Common myeloid progenitor, CD34-positive (primary cell): ENCODE measurements around the gene KLF3.

Experiments used
- CTCF ChIA-PET: fragments of 350-600 bp; sonication (Branson Sonifier 250); formaldehyde crosslinking; loops from one replicate; lab custom pipeline; 2021; ENCODE audit warnings: antibody characterized with exemption; lab: Charles Lee
- POLR2A ChIA-PET: fragments of 350-600 bp; sonication (Branson Sonifier 250); formaldehyde crosslinking; loops from one replicate; lab custom pipeline; 2021; ENCODE audit warnings: antibody characterized with exemption; lab: Charles Lee
- DNase-seq, 3 donors: peaks; one replicate each; pipeline versions ENCODE4 v3.0.0 to v3.0.0-alpha.2; 2013
- H3K27ac ChIP-seq, 2 experiments: 1 replicate in 1 of 2; 2 replicates in 1 of 2; pipeline ENCODE4 v1.7.0; 2013; ENCODE audit warnings: inconsistent platforms in 2 of 2, low read length in 2 of 2, mild to moderate bottlenecking in 2 of 2, low read depth in 1 of 2, moderate library complexity in 1 of 2; ENCODE audit not compliant: severe bottlenecking in 2 of 2, insufficient read depth in 1 of 2, poor library complexity in 1 of 2
- H3K27me3 ChIP-seq, 5 experiments: replicated peaks in 2 of 5; 1 replicate in 3 of 5; 2 replicates in 2 of 5; pipeline versions ENCODE4 v1.6.1 to v1.7.0; 2013; ENCODE audit warnings: low read length in 4 of 5, mild to moderate bottlenecking in 2 of 5, moderate library complexity in 2 of 5, inconsistent platforms in 1 of 5; ENCODE audit not compliant: insufficient read depth in 5 of 5, control insufficient read depth in 4 of 5
- H3K36me3 ChIP-seq, 4 experiments: 1 replicate in 2 of 4; 2 replicates in 2 of 4; pipeline versions ENCODE4 v1.6.1 to v1.7.0; 2013; ENCODE audit warnings: low read length in 3 of 4, control low read depth in 1 of 4, mild to moderate bottlenecking in 1 of 4; ENCODE audit not compliant: control insufficient read depth in 4 of 4, insufficient read depth in 4 of 4
- H3K4me1 ChIP-seq, 4 experiments: 1 replicate in 3 of 4; 2 replicates in 1 of 4; pipeline versions ENCODE4 v1.6.1 to v1.7.1; 2013; ENCODE audit warnings: low read length in 3 of 4, mild to moderate bottlenecking in 3 of 4, control low read depth in 1 of 4, inconsistent platforms in 1 of 4, moderate library complexity in 1 of 4; ENCODE audit not compliant: control insufficient read depth in 4 of 4, insufficient read depth in 4 of 4; ENCODE audit errors: control extremely low read depth in 1 of 4
- H3K4me3 ChIP-seq, 7 experiments: 1 replicate in 4 of 7; 2 replicates in 3 of 7; pipeline versions ENCODE4 v1.5.1 to v1.7.0; 2013; ENCODE audit warnings: mild to moderate bottlenecking in 7 of 7, low read length in 6 of 7, moderate library complexity in 6 of 7, inconsistent platforms in 2 of 7, low read depth in 2 of 7, control low read depth in 1 of 7; ENCODE audit not compliant: insufficient read depth in 4 of 7, control insufficient read depth in 1 of 7; ENCODE audit errors: extremely low read depth in 1 of 7
- H3K9me3 ChIP-seq, 5 experiments: 1 replicate in 4 of 5; 2 replicates in 1 of 5; pipeline versions ENCODE4 v1.6.1 to v1.7.1; 2013; ENCODE audit warnings: low read length in 4 of 5, mild to moderate bottlenecking in 2 of 5, inconsistent platforms in 1 of 5, low read depth in 1 of 5, moderate library complexity in 1 of 5; ENCODE audit not compliant: control insufficient read depth in 4 of 5, insufficient read depth in 2 of 5; ENCODE audit errors: control extremely low read depth in 1 of 5
- WGBS: methylation state at CpG from one replicate; pipeline ENCODE4 v1.1.5; 2013; ENCODE audit not compliant: insufficient coverage; 5-methylcytosine and 5-hydroxymethylcytosine counted together

Gene KLF3

DNA sequence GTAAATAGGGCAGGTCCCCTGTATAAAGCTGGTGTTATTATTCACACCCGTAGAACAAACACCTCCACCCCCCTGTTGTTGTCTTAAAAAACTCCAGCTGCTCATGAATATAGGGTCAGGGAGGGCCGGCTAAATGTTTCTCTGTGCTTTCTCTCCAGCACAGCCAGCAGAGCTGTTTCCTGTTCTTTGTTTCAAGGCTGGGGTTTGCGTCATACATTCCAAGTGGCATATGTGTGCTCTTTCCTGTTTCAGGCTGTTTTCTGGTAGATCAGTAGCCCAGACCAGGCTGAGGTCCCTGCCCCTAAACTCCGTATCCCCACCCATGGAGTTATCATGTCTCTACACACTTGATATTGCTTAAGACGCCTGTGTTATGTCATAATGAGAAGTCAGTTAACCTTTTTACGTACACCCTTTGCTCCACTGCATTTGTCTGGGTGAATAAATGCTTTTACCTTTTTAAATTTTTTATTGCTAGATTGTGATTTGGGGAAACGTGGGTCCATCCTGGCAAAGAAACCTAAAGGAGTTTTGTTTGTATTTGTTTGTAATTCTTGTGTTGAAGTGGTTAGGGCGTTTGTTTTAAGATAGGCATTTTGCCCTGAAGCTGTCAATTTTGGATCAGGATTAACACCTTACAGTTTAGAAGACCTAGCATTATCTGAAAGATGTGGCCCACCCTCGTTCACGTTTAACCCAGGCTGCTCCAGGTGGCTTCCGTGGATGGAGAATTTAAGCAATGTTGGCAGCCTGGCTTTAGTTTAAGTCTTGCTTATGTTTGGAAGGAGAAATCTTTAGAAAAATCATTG is 3.3 kb downstream of the KLF3 start:
- Histone ChIP-seq H3K27me3 (no peaks in the 10 kb centered on the region), H3K27ac (peak overlapping the region; percentile 81 to 93), H3K36me3 (no peaks in the 10 kb centered on the region), H3K4me3 (peak overlapping the region in 6 of 7 experiments; percentile 37 to 89 (median 85)), H3K4me1 (peaks cover 53 to 76% (median 68%) of the 10 kb centered on the region in 4 experiments), H3K9me3 (no peaks in the 10 kb centered on the region)
- CTCF ChIA-PET = interaction anchor here (1.2 to 4.6 kb wide), 5 partner anchors 8 to 436 kb away, joined by 3 to 30 read pairs (median 7); no protein-coding TSS in a partner anchor
- POLR2A ChIA-PET = interaction anchor here (0.6 to 1.5 kb wide), 3 partner anchors 45 to 576 kb away, joined by 3 read pairs; no protein-coding TSS in a partner anchor
- DNase-seq = peak; percentile 94 to 98 (median 97)
- 2% methylated on average over 7 of the region's 11 CpGs for WGBS

DNA sequence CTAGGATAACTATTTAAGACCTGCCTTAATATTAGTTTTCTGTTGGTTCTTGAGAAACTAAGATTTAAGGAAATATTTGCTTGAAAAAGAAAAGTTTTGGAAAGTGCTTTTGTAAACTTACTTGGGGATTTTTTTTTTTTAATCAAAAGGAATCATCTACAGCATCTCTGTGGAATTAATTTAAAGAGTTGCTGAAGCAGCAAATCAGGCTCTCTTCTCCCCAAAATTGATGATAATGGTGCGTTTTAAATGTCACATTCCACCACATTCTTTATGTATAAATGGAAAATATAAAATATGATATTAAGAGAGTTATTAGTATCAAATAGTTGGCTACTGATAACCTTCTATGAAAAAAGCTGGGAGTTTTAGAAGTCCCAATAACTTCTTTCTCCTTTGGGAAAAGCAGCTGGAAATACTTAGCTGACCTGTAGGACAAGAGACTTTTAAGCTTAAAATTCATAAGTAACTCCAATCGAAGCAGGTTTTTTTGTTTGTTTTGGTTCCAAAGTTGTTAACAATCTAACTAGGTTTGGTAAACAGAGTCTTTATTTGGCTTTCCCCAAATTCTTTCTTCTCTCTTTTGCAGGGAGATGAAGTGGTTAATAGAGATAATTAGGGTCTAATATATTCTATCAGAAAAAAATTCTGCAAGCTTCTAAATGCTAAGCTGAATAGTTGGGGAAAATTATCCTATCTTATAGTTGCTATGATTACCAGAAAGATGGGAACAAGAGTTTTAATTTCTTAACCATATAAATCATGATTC is 4.4 kb downstream of the KLF3 start:
- H3K27me3 ChIP-seq = no peaks in the 10 kb centered on the region
- ChIA-PET POLR2A (interaction anchor here (0.5 to 1.5 kb wide), 2 partner anchors 577 to 968 kb away, joined by 3 read pairs; no protein-coding TSS in a partner anchor), CTCF (interaction anchor here (1.0 to 4.6 kb wide), 2 partner anchors 348 to 599 kb away, joined by 4 to 30 read pairs; no protein-coding TSS in a partner anchor)
- WGBS = no CpG with 5 or more reads among the region's 2 CpGs
- no peaks in the 10 kb centered on the region for H3K36me3 ChIP-seq
- no peaks in the 10 kb centered on the region for H3K9me3 ChIP-seq
- DNase-seq = no peak
- peak overlapping the region in 2 of 7 experiments; percentile 33 to 89 for H3K4me3 ChIP-seq
- peaks cover 55 to 80% (median 72%) of the 10 kb centered on the region in 4 experiments for H3K4me1 ChIP-seq
- H3K27ac ChIP-seq = peak overlapping the region; percentile 81 to 93

DNA sequence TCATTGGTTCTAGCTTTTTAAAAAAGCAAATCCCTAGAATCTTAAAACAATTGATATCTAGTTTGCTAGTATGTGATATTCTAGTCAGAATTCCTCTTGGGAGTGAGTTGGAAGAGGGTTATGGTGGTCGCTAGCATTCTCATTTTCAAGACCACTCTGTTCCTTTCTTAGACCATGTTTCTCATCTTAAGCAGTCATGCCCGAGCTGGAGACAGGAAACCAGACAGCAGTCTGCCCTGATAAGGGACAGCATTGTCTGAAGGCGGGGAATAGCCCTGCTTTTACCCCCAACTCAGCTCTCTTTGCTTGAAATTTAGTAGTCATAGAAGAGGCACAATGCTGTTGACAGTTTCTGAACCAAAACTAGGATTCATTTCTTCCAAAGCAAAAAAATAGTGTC is 5.2 kb downstream of the KLF3 start:
- ChIA-PET CTCF (interaction anchor here (0.6 to 4.6 kb wide), 4 partner anchors 13 to 600 kb away, joined by 3 to 30 read pairs (median 4); no protein-coding TSS in a partner anchor), POLR2A (interaction anchor here (0.5 kb wide), 1 partner anchor 969 kb away, joined by 3 read pairs; no protein-coding TSS in a partner anchor)
- H3K27me3 ChIP-seq = no peaks in the 10 kb centered on the region
- H3K9me3 ChIP-seq = no peaks in the 10 kb centered on the region
- no peaks in the 10 kb centered on the region for H3K36me3 ChIP-seq
- 17% methylated on average over 2 of the region's 3 CpGs for WGBS
- peak overlapping the region in 3 of 7 experiments; percentile 16 to 54 (median 28) for H3K4me3 ChIP-seq
- H3K4me1 ChIP-seq = peaks cover 57 to 88% (median 80%) of the 10 kb centered on the region in 4 experiments
- peak; percentile 60 to 92 (median 85) for DNase-seq
- peak overlapping the region; percentile 11 to 93 for H3K27ac ChIP-seq

DNA sequence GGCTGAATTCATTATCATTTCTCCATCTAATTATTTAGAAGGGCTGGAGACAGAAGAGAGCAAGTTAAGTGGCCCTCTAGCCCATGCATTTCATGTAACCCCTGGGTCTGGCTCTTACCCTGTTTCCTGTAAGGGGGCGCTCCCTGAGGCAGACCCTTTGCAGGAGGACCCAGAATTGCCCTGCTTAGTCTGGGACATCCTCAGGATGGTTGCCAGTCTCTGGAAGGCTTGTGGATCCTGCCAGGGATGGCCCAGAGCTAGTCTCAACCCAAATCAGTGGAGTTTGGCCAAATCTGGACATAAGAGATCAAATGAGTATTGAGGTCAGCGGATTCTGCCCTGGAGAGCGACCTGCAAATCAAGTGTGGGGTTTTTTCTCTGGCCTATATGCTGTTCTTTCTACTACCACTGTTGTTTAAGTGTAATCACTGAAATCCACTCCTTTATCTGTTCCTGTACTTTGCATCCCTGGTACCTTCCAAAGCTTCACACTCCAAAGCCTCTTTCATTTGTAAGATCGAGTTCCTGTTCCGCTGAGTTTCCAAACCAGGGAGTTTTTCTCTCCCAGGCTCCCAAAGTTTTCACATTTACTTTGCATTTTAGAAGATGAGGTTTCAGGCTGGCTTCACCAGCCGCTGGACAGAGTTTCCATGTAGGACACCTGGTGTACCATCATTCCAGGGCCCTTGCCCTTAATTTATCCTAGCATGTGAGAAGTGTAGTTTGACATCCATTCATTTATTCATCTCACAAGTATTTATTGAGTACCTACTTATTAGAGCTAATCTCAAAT is 6.3 kb downstream of the KLF3 start:
- Histone ChIP-seq H3K9me3 (no peaks in the 10 kb centered on the region), H3K27ac (peak overlapping the region in 1 of 2 experiments; percentile 74), H3K27me3 (no peaks in the 10 kb centered on the region), H3K4me1 (peaks cover 68 to 97% (median 91%) of the 10 kb centered on the region in 4 experiments), H3K36me3 (no peaks in the 10 kb centered on the region), H3K4me3 (peak overlapping the region in 2 of 7 experiments; percentile 7 to 42)
- WGBS = 98% methylated on average over 4 of the region's 6 CpGs
- ChIA-PET CTCF (interaction anchor here (1.1 to 4.6 kb wide), 3 partner anchors 8 to 350 kb away, joined by 4 to 30 read pairs (median 6); no protein-coding TSS in a partner anchor), POLR2A (no interaction called here)
- no peak for DNase-seq

DNA sequence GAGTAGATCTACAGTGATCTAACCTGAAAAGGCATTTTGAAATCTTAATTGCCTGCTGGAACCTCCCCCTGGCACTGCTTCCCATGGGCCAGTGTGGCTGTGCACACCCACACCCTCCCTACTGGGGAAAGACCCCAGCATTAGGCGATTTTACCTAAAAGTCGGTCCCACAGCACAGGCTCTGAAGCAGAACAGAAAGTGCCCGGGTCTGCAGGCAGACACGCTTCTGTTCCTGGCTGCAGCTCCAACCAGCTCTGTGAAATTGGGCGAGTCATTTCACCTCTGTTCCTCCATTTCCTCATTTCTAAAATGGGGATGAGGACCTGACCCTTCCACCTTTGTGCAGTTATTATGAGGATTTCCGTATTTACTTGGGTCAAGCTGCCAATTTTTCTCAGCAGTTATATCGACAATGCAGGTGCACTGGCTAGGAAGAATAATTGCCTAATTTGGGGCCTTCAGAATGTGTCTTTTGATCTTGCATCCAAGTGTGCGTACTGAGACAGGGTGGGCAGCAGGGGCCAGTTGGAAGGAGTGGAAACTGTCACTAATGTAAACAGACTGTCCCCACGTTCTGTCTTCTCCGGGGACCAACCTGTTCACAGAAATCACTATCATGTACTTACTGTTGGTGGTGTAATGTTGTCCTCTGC is 7.1 kb downstream of the KLF3 start:
- H3K9me3 ChIP-seq = no peaks in the 10 kb centered on the region
- ChIA-PET CTCF (interaction anchor here (0.9 to 2.2 kb wide), 5 partner anchors 9 to 589 kb away, joined by 3 to 6 read pairs (median 4); no protein-coding TSS in a partner anchor), POLR2A (no interaction called here)
- peak overlapping the region in 3 of 7 experiments; percentile 7 to 46 (median 42) for H3K4me3 ChIP-seq
- DNase-seq = peak in 2 of 3 donors; percentile 58 to 64
- H3K27me3 ChIP-seq = no peaks in the 10 kb centered on the region
- WGBS = 27% methylated on average over 7 of the region's 10 CpGs
- H3K36me3 ChIP-seq = no peaks in the 10 kb centered on the region
- H3K27ac ChIP-seq = peak overlapping the region in 1 of 2 experiments; percentile 74
- H3K4me1 ChIP-seq = peaks cover 62 to 96% (median 90%) of the 10 kb centered on the region in 4 experiments

DNA sequence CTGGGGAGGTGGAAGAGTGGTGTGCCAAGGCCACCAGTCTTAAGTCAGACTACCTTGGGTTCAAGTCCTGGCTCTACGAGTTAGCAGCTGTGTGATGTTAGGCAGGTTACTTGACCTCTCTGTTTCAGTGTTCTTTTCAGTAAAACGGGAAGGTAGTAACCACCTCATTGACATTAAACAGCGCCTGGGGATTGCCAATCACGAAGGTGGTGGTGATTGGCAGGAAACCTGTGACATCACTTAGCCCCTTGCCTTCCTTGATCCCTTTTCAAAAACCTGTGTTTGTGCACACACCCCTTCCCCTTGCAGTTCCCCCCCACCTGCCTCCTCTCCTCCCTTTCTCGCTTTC is 7.6 kb downstream of the KLF3 start:
- Histone ChIP-seq H3K36me3 (no peaks in the 10 kb centered on the region), H3K27me3 (no peaks in the 10 kb centered on the region), H3K4me1 (peaks cover 58 to 91% (median 86%) of the 10 kb centered on the region in 4 experiments), H3K9me3 (no peaks in the 10 kb centered on the region), H3K4me3 (peak overlapping the region in 1 of 7 experiments; percentile 28), H3K27ac (peak overlapping the region in 1 of 2 experiments; percentile 74)
- POLR2A ChIA-PET = no interaction called here
- 78% methylated on average over 4 of the region's 5 CpGs for WGBS
- CTCF ChIA-PET = interaction anchor here (0.9 to 2.2 kb wide), 8 partner anchors 9 to 602 kb away, joined by 3 to 8 read pairs (median 4); no protein-coding TSS in a partner anchor
- DNase-seq = no peak
